ENCODE results near the gene SCARB1.

Gene SCARB1

DNA sequence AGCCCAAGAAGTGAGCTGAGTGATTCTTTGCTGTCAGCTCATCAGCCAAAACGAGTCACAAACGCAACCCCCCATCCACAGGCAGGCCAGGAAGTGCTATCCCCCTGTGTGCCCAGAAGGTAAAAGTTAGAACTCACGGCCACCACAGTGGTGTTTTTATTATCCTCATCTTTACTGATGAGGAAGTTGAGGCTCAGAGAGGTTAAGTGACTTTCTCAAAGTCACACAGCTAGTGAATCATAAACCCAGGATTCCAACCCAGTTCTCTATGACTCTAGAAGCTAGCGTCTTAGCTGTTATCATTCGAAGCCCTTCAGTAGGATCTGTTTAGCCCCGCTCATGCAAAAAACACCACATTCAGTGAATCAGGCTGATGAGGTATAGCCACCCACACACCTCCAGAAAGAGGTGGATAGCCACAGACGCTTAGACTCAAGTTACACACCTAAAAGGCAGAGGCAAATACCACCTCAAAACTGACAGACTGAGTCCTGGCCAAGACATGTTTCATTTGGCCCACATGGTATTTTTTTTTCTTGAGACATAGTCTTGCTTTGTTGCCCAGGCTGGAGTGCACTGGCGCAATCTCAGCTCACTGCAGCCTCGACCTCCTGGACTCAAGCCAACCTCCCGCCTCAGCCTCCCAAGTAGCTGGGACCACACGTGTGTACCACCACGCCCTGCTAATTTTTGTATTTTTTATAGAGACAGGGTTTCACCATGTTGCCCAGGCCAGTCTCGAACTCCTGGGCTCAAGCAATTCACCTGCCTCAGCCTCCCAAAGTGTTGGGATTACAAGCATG is 100.7 kb downstream of the SCARB1 start:
- DNase-seq (ENCODE audit: low spot score), result no peak
- no peak for FAIRE-seq

- DNase-seq (ENCODE audit: low spot score) (no peak), FAIRE-seq (no peak)
Measured at GRCh38 chr12:124762384-124762783, 101.3 kb downstream of the SCARB1 start.

- DNase-seq (ENCODE audit: low spot score), result peak; percentile 55
- no peak for FAIRE-seq
Measured at GRCh38 chr12:124761871-124762270, 101.8 kb downstream of the SCARB1 start.

DNA sequence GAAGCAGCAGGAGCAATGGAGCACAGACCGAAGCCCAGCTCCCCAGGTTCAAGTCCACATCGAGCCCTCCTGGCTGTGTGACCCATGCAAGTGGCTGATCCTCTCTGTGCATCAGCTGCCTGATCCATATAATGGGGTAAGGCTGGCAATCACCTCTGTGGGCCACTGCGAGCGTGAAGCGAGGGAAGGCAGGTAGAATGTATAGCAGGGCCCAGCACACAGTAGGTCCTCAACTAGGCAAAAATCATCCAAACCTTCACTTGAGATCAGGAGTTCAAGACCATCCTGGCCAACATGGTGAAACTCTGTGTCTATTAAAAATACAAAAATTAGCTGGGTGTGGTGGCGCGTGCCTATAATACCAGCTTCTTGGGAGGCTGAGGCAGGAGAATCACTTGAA is 102.6 kb downstream of the SCARB1 start:
- FAIRE-seq, result no peak
- no peak for DNase-seq (ENCODE audit: low spot score)

DNA sequence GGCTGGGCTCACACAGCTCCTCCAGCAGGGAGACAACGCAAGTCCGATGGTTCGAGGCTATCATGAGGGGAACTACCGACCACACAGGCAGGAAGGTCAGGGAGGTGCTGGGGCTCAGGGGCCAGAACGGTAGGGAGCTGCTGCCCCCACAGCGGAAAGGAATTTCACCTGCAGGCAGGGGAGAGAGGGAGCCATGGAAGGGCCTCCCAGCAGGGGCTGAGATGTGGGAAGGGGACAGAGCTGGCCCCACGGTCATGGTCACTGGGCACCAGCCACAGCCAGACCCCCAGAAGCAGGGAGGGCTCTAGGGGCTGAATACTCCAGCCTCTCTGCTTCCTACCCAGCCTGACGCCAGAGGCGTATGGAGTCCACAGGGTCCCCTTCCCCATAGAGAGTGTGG is 103.1 kb downstream of the SCARB1 start:
- DNase-seq (ENCODE audit: low spot score) (no peak), FAIRE-seq (no peak)

DNA sequence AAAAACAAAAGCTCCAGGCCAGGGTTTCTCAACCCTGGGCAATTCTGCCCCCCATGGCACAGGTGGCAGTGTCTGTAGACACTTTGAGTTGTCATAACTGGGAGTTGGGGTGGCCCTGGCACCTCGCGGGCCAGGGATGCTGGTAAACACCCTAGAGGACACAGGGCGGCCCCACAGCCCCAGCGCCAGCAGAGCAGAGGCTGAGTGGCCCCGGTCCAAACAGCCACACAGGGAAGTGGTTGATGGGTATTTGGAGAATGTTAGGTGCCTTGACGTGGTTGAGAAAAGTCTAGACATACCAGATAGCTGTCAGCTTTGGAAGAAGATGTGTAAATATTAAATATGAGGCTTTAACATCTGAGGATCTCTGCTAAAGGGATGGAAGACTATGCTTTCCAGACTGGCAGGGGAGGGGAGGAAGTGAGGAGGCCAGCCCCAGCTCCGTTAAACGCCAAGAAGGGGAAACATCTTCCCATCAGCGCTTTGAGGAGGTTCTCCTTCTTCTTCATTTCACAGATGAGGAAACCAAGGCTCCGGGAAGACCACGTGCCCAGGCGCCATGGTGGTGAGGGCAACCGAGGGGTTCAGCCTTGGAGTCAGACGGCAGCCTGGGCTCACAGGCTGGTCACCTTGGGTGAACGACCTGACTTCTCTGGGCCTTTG is 103.7 kb downstream of the SCARB1 start:
- FAIRE-seq (no peak), DNase-seq (ENCODE audit: low spot score) (no peak)

DNA sequence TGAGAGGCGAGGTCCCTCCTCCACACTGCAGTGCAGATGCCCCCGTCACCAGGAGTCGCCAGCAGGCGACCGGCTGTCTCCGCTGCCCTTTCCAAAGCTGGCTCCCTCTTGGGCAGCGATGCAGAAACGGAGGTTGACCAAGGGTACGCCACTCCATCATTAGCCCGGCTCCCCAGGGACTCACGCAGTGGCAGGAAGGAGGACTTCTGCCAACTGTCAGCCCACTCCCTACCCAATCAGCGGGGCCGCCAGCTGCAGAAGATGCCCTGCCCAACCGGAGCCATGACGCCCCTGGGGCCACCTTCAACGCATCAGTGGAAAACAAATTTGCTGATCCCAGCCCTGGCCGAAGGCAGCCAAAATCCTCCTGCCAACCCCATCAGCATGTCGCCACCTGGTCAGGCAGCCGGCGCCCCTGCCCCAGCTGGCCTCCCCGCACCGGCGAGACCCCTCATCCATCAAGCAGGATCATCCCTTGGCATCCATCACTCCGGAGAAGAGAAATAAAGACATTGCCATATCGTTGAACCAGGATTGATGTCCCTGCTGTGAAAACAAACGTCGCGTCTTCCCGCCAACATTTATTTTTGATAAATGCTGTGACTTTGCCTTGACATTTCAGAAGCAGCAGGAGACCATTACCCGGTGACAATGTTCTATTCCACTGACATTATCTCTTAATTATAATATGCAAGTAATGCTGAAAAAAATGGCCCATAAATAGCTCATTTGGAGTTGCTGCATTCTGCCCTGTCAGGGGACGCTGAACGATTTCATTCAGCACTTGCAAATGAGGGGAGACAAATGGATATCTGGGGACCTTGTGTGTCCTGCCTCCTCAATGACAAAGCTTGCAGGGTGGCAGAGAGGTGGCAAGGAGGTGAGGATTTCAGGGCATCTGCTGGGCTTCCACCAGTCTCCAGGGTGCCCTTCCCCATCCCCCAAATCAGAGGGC is 105.1 kb downstream of the SCARB1 start:
- DNase-seq (ENCODE audit: low spot score), result no peak
- no peak for FAIRE-seq

- FAIRE-seq (no peak), DNase-seq (ENCODE audit: low spot score) (no peak)
Measured at GRCh38 chr12:124757329-124757728, 106.3 kb downstream of the SCARB1 start.

DNA sequence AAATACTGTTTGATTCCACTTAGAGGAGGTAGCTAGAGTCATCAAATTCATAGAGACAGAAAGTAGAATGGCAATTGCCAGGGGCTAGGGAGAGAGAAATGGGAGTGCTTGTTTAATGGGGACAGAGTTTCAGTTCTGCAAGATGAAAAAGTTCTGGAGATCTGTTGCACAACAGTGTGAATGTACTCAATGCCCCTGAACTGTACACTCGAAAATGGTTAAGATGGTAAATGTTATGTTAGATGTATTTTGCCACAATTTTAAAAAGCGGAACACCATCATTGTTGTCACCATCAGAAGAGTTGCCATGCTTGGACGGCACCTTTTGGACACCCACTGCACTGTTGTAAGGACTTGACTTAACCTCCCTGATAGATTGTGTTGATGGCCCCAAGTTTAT is 106.9 kb downstream of the SCARB1 start:
- no peak for FAIRE-seq
- DNase-seq (ENCODE audit: low spot score), result no peak

GRCh38 chr12:124756166-124756565 is 107.5 kb downstream of the SCARB1 start:
- FAIRE-seq (no peak), DNase-seq (ENCODE audit: low spot score) (no peak)

- DNase-seq (ENCODE audit: low spot score) (no peak), FAIRE-seq (no peak)
Measured at GRCh38 chr12:124755801-124756148, 107.9 kb downstream of the SCARB1 start.

DNA sequence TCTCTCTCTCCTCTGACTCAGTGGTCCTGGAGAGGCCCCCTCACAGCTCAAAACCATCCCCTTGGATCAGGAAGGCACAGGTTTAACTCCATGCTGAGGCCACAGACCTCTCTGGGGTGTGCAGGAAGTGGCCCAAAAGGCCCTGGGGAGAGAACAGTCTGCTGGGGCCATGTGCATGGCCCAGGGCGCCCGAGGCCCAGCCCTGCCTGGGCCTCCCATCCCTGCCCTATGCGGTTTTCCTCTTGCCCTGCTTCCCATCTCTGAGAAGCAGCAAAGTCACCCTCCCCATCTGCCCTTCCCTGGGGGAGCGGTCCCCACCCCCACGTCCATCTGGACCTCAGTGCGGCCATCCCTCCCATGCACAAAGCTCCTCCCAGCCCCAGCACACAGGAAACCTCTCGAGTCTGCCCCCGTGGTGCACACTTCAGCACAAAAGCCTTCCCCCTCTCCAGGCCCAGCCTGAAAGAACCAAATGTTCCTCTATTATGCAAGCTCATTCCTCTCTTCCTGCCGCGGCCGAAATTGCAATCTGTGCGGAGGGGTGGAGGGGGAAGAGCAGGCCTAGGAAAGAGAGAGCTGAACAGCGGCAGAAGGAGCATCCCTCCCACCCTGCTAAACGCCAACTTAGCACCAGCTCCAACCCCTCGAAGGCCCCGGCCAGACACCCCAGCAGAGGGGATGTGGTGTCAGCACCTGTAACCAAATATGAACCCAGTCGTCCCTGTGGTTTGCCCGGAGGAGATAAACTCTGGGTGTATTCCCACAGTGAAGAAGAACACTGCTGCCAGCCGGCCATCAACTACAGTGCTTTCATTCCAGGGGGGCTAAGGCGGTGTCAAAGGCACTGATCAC is 108.5 kb downstream of the SCARB1 start:
- FAIRE-seq, result no peak
- DNase-seq (ENCODE audit: low spot score), result no peak

- FAIRE-seq, result no peak
- no peak for DNase-seq (ENCODE audit: low spot score)
Measured at GRCh38 chr12:124754491-124754890, 109.2 kb downstream of the SCARB1 start.

DNA sequence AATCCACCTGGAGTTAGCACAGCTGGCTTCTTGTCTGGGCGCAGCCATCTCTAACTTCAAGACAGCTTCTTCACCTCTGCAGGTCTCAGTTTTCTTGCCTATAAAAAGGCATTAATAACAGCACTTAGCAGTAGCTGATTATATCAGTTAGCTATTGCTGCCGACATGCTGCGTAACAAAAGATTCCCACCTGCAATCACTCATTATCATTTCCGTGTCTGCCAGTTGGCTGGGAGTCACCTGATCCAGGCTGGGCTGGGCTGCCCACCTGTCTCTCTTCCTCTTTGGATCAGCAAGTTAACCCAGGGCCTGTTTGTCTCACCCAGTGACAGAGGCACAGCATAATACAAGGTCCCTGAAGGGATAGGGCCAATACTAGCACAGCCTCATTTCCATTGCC is 109.7 kb downstream of the SCARB1 start:
- no peak for FAIRE-seq
- no peak for DNase-seq (ENCODE audit: low spot score)

- FAIRE-seq, result no peak
- DNase-seq (ENCODE audit: low spot score), result no peak
Measured at GRCh38 chr12:124753228-124753591, 110.5 kb downstream of the SCARB1 start.

DNA sequence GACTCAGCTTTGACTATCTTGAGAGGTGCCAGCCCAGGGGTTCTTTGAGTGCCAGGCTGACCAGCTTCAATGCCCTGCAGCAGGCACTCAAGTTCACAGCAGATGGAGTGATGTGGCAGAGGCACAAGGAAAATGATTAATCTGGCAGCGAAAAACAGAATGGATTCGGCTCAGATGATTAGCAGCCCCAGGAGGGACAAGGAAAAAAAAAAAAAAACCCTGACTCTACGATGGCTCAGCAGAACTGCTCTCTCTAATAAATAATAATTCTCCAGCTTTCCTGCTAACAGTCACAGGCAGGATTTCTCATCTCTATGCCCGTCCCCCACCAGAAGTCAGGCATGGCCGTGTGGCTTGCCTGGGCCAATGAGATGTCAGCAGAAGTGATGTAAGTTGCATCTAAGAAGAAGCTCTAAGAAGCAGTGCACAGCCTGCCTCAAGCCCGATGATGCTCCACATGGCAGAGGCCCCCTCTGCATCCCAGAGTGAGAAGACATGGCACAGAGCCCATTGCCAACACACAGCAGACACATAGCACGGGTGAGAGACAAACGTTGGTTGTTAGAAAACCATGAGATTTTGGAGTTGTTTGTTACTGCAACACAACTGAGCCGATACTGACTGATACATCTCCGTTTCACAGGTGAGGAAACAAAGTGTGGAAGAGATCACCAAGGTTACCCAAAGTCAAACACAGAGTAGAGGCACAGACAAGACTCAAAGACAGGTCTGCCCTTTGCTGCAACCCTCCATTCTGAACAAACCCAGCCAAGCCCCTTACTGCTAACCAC is 111.0 kb downstream of the SCARB1 start:
- peak; percentile 78 for DNase-seq (ENCODE audit: low spot score)
- peak; percentile 90 for FAIRE-seq

- FAIRE-seq, result no peak
- DNase-seq (ENCODE audit: low spot score), result no peak
Measured at GRCh38 chr12:124751654-124752355, 111.9 kb downstream of the SCARB1 start.

DNA sequence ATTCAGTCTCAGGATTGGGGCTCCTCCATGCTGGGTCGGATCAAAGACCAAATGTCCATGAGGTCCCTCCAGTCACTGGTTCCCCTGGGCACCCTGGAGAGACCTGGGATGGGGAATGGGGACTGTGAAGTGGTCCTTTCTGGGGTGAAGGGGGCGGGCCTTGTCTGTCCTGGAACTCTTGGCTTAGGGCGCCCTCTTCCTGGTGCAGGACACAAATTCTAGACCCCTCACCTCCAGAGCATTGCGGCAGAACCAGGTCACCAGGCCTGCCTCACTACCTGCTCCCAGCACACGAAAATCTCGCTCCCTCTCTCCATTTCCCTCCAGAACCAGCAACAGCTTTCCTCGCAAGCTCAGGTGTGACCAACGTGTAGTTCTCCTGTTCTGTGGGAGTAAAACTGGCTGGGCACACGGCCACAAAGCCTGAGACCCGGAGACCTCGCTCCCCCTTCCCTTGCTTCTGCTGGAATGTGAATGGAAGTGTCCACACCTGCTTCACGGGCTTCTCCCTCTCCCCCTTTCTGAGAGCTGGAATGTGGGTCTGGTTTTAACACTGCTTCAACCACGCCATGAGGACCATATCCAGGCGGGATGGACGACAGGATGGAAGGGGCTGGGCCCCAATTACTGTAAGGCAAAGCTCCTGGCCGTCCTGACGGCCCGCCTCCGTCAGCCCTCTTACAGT is 112.7 kb downstream of the SCARB1 start:
- FAIRE-seq, result no peak
- DNase-seq (ENCODE audit: low spot score), result no peak

GRCh38 chr12:124750149-124750656 is 113.5 kb downstream of the SCARB1 start:
- FAIRE-seq (no peak), DNase-seq (ENCODE audit: low spot score) (no peak)
